T-cell (primary cell): ENCODE results near the gene SCGB1D2. TPM values are rescaled to one million over a fixed set of nuclear protein-coding genes. Genes with fewer than 3 reads are reported as not detected.

Experiments used
- ATAC-seq, 4 experiments: fragments of 200-7000 bp in 3 of 4; fragments of 150-1000 bp in 1 of 4; cut with Tn5 transposase; replicated peaks in 1 of 4; 1 replicate in 3 of 4; 2 replicates in 1 of 4; pipeline ENCODE4 v1.10.0; 2021; ENCODE audit warnings: moderate library complexity in 3 of 4, mild to moderate bottlenecking in 2 of 4, moderate number of reproducible peaks in 1 of 4
- CTCF ChIA-PET, 2 donors: fragments of 300-600 bp; sonication (Branson Sonifier 250); formaldehyde crosslinking; loops; one replicate each; lab custom pipeline; 2022; ENCODE audit warnings: antibody characterized with exemption in 2 of 2; lab: Charles Lee
- POLR2A ChIA-PET, 2 donors: fragments of 300-600 bp; sonication (Branson Sonifier 250); formaldehyde crosslinking; loops; one replicate each; lab custom pipeline; 2022; ENCODE audit warnings: antibody characterized with exemption in 2 of 2; lab: Charles Lee
- DNase-seq, 35 experiments: peaks; one replicate each; pipeline versions ENCODE4 v3.0.0 to v3.0.0-alpha.2; 2013 to 2023
- H3K27ac ChIP-seq: one replicate; pipeline ENCODE4 v1.5.1; 2013; ENCODE audit warnings: low read length
- H3K27me3 ChIP-seq, 2 experiments: replicated peaks in 1 of 2; 1 replicate in 1 of 2; 2 replicates in 1 of 2; pipeline versions ENCODE4 v1.6.1 to v1.7.0; 2013; ENCODE audit warnings: low read length in 1 of 2, mixed read lengths in 1 of 2; ENCODE audit not compliant: control insufficient read depth in 2 of 2, insufficient read depth in 2 of 2; ENCODE audit errors: extremely low read depth in 1 of 2
- H3K36me3 ChIP-seq, 2 donors: 1 replicate in 1 of 2; 2 replicates in 1 of 2; pipeline versions ENCODE4 v1.6.1 to v1.7.0; 2013; ENCODE audit warnings: low read length in 1 of 2; ENCODE audit not compliant: control insufficient read depth in 2 of 2, insufficient read depth in 1 of 2; ENCODE audit errors: extremely low read depth in 1 of 2
- H3K4me1 ChIP-seq, 2 experiments: 1 replicate in 1 of 2; 2 replicates in 1 of 2; pipeline versions ENCODE4 v1.6.1 to v1.7.0; 2013; ENCODE audit warnings: low read length in 2 of 2, mixed read lengths in 1 of 2; ENCODE audit not compliant: insufficient read depth in 2 of 2, control insufficient read depth in 1 of 2; ENCODE audit errors: extremely low read depth in 1 of 2
- H3K4me3 ChIP-seq, 2 donors: 1 replicate in 1 of 2; 2 replicates in 1 of 2; pipeline versions ENCODE4 v1.5.1 to v1.7.0; 2013; ENCODE audit warnings: mild to moderate bottlenecking in 2 of 2, low read length in 1 of 2, moderate library complexity in 1 of 2; ENCODE audit not compliant: control insufficient read depth in 1 of 2; ENCODE audit errors: extremely low read depth in 1 of 2
- H3K9me3 ChIP-seq: 2 replicates; pipeline ENCODE4 v1.7.0; 2013
- H3K27ac Mint-ChIP-seq, 2 donors: one replicate each; pipeline ENCODE4 v1.8.0; 2020 to 2021; ENCODE audit warnings: mild to moderate bottlenecking in 2 of 2, mixed read lengths in 2 of 2
- H3K27me3 Mint-ChIP-seq, 2 donors: one replicate each; pipeline ENCODE4 v1.8.0; 2021 to 2022; ENCODE audit warnings: mixed read lengths in 2 of 2
- H3K36me3 Mint-ChIP-seq: one replicate; pipeline ENCODE4 v1.8.0; 2021; ENCODE audit warnings: mixed read lengths
- H3K4me1 Mint-ChIP-seq, 3 donors: one replicate each; pipeline ENCODE4 v1.8.0; 2020 to 2022; ENCODE audit warnings: mixed read lengths in 3 of 3, mild to moderate bottlenecking in 1 of 3
- H3K4me3 Mint-ChIP-seq, 3 donors: one replicate each; pipeline ENCODE4 v1.8.0; 2020 to 2022; ENCODE audit warnings: mild to moderate bottlenecking in 3 of 3, mixed read lengths in 3 of 3, moderate library complexity in 3 of 3
- H3K9me3 Mint-ChIP-seq, 3 donors: one replicate each; pipeline ENCODE4 v1.8.0; 2020 to 2022; ENCODE audit warnings: mixed read lengths in 3 of 3
- WGBS: methylation state at CpG from one replicate; pipeline ENCODE4 v1.1.5; 2013; ENCODE audit warnings: missing lambda C conversion rate; ENCODE audit not compliant: insufficient coverage; 5-methylcytosine and 5-hydroxymethylcytosine counted together
- total RNA-seq, 35 experiments: library from RNA in 6 of 35; stranded (reverse) in 6 of 35; fragments of 120-200 nt in 1 of 35; gene quantifications; one replicate each; pipeline versions ENCODE4 v1.2.1 to v1.2.4 and lab custom pipeline; 2013 to 2026

The SCGB1D2 gene
- total RNA-seq, 5 donors from 2014 or later (not counting 1 experiment from before 2014, with no cell fraction given), result not detected

DNA sequence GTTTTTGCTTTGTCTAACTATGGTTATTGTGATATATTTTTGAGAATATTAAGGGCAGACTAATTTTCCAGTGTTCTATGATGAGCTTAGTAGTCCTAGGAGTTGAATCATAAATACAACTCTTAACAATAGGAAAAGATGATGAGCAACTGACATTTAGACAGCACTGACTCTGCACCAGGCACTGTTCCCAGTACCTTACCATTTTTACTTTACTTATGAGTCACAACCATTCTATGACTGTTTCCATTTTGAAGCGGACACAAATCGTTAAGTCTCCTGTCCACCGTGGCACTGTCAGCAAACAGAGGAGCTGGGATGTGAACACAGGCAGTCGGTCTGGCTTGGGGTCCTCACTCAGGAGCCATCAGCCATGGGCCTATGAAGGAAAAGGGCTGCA, 24.5 kb downstream of the SCGB1D2 start:
- 58% methylated on average over 4 of the region's 4 CpGs for WGBS
- no peaks in the 10 kb centered on the region for H3K9me3 ChIP-seq
- Mint-ChIP-seq H3K9me3 (no peaks in the 10 kb centered on the region), H3K4me1 (no peaks in the 10 kb centered on the region), H3K27me3 (peaks cover 36 to 38% of the 10 kb centered on the region in 2 donors), H3K27ac (no peak overlapping the region), H3K4me3 (no peak overlapping the region), H3K36me3 (no peaks in the 10 kb centered on the region)
- ATAC-seq (no peak), DNase-seq (no peak)
- ChIA-PET POLR2A (no interaction called here), CTCF (no interaction called here)
- H3K4me3 ChIP-seq, result no peak overlapping the region
- no peak overlapping the region for H3K27ac ChIP-seq
- peaks cover 0 to 15% of the 10 kb centered on the region in 2 experiments for H3K27me3 ChIP-seq
- H3K36me3 ChIP-seq, result no peaks in the 10 kb centered on the region
- H3K4me1 ChIP-seq, result no peaks in the 10 kb centered on the region

GRCh38 chr11:62267050-62267449, 25.0 kb downstream of the SCGB1D2 start:
- H3K4me3 Mint-ChIP-seq, result no peak overlapping the region
- H3K27ac Mint-ChIP-seq, result no peak overlapping the region
- H3K4me3 ChIP-seq, result no peak overlapping the region
- H3K9me3 Mint-ChIP-seq, result no peaks in the 10 kb centered on the region
- no peaks in the 10 kb centered on the region for H3K36me3 ChIP-seq
- peaks cover 35% of the 10 kb centered on the region in 2 donors for H3K27me3 Mint-ChIP-seq
- WGBS, result no CpG with 5 or more reads among the region's 1 CpG
- no peaks in the 10 kb centered on the region for H3K36me3 Mint-ChIP-seq
- H3K4me1 Mint-ChIP-seq, result no peaks in the 10 kb centered on the region
- H3K27me3 ChIP-seq, result peaks cover 0 to 15% of the 10 kb centered on the region in 2 experiments
- ATAC-seq (no peak), DNase-seq (no peak)
- POLR2A ChIA-PET, result no interaction called here
- no peaks in the 10 kb centered on the region for H3K4me1 ChIP-seq
- no peaks in the 10 kb centered on the region for H3K9me3 ChIP-seq
- H3K27ac ChIP-seq, result no peak overlapping the region
- CTCF ChIA-PET, result no interaction called here

GRCh38 chr11:62267576-62267975, 25.5 kb downstream of the SCGB1D2 start:
- no peak for DNase-seq
- Mint-ChIP-seq H3K36me3 (no peaks in the 10 kb centered on the region), H3K9me3 (no peaks in the 10 kb centered on the region), H3K4me3 (no peak overlapping the region), H3K27me3 (peaks cover 35% of the 10 kb centered on the region in 2 donors), H3K27ac (no peak overlapping the region), H3K4me1 (no peaks in the 10 kb centered on the region)
- Histone ChIP-seq H3K9me3 (no peaks in the 10 kb centered on the region), H3K27ac (no peak overlapping the region), H3K36me3 (no peaks in the 10 kb centered on the region), H3K27me3 (peaks cover 0 to 15% of the 10 kb centered on the region in 2 experiments), H3K4me3 (no peak overlapping the region), H3K4me1 (no peaks in the 10 kb centered on the region)
- no peak for ATAC-seq
- CTCF ChIA-PET, result no interaction called here
- WGBS, result no CpG with 5 or more reads among the region's 3 CpGs
- POLR2A ChIA-PET, result no interaction called here

GRCh38 chr11:62269654-62270278, 27.7 kb downstream of the SCGB1D2 start, which contains the start of gene SCGB2A2:
Gene SCGB2A2, plus strand, starts transcription at chr11:62270158. Its CDS starts 59 bp downstream, at chr11:62270217.
- H3K27ac Mint-ChIP-seq, result no peak within 1 kb of the TSS
- CTCF ChIA-PET, result no interaction called here
- H3K4me1 Mint-ChIP-seq, result no peaks in the 10 kb centered on the region
- peaks cover 20 to 28% of the 10 kb centered on the region in 2 donors for H3K27me3 Mint-ChIP-seq
- WGBS, result 96% methylated on average over 5 of the region's 10 CpGs
- H3K36me3 ChIP-seq, result no peaks in the 10 kb centered on the region
- H3K27me3 ChIP-seq, result peaks cover 0 to 15% of the 10 kb centered on the region in 2 experiments
- no peak within 1 kb of the TSS for H3K4me3 ChIP-seq
- no peaks in the 10 kb centered on the region for H3K36me3 Mint-ChIP-seq
- H3K9me3 ChIP-seq, result no peaks in the 10 kb centered on the region
- no peaks in the 10 kb centered on the region for H3K9me3 Mint-ChIP-seq
- POLR2A ChIA-PET, result no interaction called here
- H3K27ac ChIP-seq, result no peak within 1 kb of the TSS
- DNase-seq (no peak), ATAC-seq (no peak)
- H3K4me1 ChIP-seq, result no peaks in the 10 kb centered on the region
- no peak within 1 kb of the TSS for H3K4me3 Mint-ChIP-seq

DNA sequence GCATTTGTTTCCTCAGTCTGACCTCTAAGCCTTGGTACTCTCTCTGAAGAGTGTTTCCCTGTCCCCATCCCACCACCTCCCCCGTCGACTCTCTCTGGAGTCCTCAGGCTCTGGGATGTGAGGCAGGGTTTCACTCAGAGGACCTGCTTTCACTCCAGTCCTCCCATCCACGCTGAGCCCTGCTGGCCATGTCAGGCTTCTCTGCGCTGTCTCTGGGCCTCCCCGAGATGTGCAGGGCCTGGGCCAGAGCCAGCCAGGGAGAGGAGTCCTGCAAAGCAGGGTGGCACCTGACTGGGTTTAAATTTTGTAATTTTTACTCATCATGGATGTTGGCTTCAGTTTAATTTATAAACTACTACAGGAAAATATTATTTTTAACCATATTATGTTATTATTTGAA, 31.2 kb downstream of the SCGB1D2 start:
- peaks cover 6 to 16% of the 10 kb centered on the region in 2 donors for H3K27me3 Mint-ChIP-seq
- no peaks in the 10 kb centered on the region for H3K36me3 ChIP-seq
- H3K4me3 Mint-ChIP-seq, result no peak overlapping the region
- no peak overlapping the region for H3K27ac ChIP-seq
- H3K4me1 Mint-ChIP-seq, result no peaks in the 10 kb centered on the region
- H3K4me3 ChIP-seq, result no peak overlapping the region
- ChIA-PET POLR2A (no interaction called here), CTCF (no interaction called here)
- H3K27me3 ChIP-seq, result peaks cover 0 to 11% of the 10 kb centered on the region in 2 experiments
- no peaks in the 10 kb centered on the region for H3K9me3 ChIP-seq
- WGBS, result 90% methylated on average over 2 of the region's 5 CpGs
- H3K36me3 Mint-ChIP-seq, result no peaks in the 10 kb centered on the region
- DNase-seq (no peak), ATAC-seq (no peak)
- H3K27ac Mint-ChIP-seq, result no peak overlapping the region
- H3K4me1 ChIP-seq, result no peaks in the 10 kb centered on the region
- H3K9me3 Mint-ChIP-seq, result no peaks in the 10 kb centered on the region

- POLR2A ChIA-PET, result no interaction called here
- WGBS, result no CpG with 5 or more reads among the region's 7 CpGs
- peaks cover under 1 to 11% of the 10 kb centered on the region in 2 donors for H3K27me3 Mint-ChIP-seq
- H3K27ac ChIP-seq, result no peak overlapping the region
- peaks cover 0 to 9% of the 10 kb centered on the region in 2 experiments for H3K27me3 ChIP-seq
- CTCF ChIA-PET, result no interaction called here
- no peaks in the 10 kb centered on the region for H3K36me3 Mint-ChIP-seq
- no peak overlapping the region for H3K4me3 ChIP-seq
- H3K36me3 ChIP-seq, result no peaks in the 10 kb centered on the region
- no peaks in the 10 kb centered on the region for H3K9me3 ChIP-seq
- no peaks in the 10 kb centered on the region for H3K4me1 Mint-ChIP-seq
- no peaks in the 10 kb centered on the region for H3K4me1 ChIP-seq
- H3K9me3 Mint-ChIP-seq, result no peaks in the 10 kb centered on the region
- H3K4me3 Mint-ChIP-seq, result no peak overlapping the region
- DNase-seq, result no peak
- no peak overlapping the region for H3K27ac Mint-ChIP-seq
- no peak for ATAC-seq
Observed at GRCh38 chr11:62273789-62274275, 31.8 kb downstream of the SCGB1D2 start.
